ENCODE data around the gene CLN5.
"Not testable (repeated sequence)": the region's sequence is repeated elsewhere in the genome, so short reads cannot be mapped to it uniquely, and the experiment has no call there.

CLN5 gene

DNA sequence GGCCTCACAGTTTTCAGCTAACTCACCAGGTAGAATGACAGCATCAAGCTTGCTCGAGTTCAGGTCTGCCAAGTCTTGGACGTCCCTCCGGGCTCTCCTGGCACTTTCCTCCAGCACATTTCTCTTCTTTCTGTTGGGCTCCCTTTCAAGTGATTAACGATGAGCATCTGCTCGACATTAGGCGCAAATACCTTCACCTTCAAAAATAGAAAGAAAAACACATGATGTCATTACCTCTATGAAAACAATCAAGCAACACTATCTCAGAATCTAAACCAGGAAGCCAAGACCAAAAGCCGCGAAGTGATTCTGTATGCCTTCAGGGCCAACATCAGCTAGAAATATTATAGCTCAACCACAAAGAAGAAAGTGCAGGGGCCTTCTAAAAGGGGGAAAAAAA, 15.4 kb upstream of the CLN5 start:
- DNase-seq = no peak

DNA sequence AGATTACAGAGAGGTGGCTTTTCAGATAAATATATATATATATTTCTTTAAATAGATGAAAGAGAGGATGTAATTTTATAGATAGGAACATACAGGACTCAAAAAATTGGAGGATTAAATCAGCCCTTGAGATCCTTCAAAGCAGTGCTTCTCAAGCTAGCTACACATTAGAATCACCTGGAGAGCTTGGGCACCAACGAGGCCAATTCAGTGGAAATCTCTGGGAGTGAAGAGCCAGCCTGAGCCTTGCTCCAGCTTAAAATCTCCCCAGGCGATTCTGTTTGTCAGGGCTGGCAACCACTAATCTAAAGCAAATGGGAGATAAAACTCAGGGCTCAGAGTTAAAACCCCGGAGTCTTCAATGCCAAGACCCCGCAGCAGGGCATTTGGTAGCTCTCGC, 15.0 kb upstream of the CLN5 start:
- DNase-seq = no peak

DNA sequence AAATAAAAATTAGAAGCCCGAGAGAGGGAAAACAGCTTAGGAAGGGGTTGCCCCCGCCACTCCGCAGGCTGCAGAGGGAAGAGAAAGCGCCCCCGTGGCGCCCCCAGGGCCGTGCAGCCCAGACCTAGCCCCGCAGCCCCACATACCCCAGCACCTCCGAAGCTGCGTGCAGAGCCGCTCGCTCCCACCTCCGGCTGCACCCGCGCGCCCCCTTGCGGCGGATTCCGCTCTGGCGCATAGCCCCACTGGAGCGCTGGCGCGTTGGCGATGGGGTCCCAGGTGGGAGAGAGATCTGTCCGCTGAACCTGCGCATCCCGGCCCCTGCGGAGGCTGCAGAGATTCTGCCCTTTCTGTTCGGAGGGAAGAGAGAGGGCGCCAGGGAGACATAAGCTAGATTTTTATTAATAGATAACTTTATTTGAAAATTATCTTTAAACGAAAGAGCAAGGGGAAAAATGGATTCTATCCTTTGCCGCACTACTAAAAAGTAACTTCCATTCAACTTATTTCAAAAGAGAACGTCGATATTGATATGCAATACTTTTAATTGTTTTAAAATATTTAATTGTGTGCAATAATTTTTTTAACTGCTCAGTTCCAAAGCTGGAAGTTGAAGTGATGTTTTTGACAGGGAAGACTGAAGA, 11.7 kb upstream of the CLN5 start:
- DNase-seq = peak; percentile 96

DNA sequence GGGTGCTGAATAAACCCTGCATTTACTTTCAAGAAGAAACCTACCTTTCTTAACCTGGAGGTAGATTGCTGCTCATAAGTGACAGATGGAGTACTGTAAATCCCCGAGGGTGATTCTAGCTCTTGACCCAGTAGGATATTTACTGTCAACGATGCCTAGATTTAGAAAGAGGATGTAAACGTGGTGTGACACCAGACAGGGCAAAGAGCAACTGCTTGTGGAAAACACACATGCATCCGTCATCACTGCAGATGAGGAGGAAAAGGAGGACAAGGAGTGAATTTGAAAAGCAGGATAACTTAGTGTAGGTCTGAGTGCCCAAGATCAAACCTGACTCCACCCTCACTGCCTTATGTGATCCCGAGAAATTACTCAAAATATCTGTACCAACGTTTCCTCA, 9.8 kb upstream of the CLN5 start:
- no peak for DNase-seq

DNA sequence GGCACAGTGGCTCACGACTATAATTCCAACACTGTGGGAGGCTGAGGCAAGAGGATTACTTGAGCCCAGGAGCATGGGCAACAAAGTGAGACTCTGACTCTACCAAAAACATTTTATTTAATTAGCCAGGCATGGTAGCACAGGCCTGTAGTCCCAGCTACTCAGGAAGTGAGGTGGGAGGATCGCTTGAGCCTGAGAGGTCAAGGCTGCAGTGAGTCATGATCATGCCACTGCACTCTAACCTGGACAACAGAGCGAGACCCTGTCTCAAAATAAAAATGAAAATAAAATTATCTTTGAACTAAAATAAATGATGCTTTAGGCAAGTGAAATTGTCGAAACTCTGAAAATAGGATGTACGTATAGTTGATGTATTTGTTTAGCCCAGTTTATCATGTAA, 8.2 kb upstream of the CLN5 start:
- DNase-seq = no peak

DNA sequence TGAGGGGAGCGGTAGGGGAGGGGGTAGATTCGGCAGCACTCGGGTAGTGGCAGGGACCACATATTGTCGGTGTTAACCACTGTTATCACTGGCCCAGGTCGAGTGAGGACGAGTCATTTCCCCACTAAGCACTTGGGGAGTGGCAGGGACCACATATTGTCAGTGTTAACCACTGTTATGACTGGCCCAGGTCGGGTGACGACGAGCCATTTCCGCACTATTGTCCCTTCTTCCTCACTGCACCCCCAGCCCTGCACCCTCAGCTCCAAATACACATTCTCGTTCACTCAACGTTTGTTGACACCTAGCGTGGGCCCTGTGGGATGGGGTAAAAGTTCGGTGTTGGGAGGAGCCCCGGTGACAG, 467 bp upstream of the CLN5 start:
- peak; percentile 83 for DNase-seq

DNA sequence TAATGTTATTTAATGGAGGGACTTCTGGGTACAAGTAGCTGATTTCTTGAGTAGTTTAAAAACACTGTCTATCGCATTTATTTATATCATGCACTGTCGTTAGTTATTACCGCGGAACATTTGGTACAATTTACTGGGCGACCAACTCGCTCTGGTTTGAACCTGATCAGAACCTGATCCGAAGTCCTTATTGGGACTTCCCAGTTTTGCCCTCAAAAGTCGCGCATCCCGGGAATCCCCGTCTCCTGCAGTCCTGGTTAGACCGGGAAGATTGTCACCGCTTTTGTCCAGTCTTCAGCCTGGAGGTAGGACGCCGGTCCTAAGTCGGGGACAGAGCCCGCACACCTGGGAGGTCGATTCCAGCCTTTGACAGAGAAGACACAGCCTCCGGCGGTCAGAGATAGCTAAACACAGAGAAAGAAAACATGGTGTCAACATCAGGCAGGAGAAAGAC, 694 bp downstream of the CLN5 start:
- peak; percentile 41 for DNase-seq

DNA sequence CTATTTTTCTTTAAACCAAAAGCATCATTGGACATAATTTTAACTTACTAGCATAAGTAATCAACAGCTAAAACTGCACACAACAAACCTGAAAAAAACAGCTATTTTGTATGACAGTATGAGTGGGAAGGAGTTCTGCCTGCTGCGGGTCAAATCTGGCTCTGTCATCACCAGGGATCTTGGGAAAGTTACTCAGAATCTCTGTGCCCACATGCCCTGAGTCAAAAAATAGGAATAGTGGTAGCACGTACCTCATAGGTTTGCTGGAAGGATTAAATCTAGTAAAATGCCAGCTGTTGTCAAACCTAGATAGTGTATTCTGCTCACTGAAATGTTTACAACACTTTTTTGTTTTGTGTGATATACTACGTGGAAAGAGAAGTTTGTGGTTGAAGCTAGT, 1.1 kb downstream of the CLN5 start:
- DNase-seq = no peak

DNA sequence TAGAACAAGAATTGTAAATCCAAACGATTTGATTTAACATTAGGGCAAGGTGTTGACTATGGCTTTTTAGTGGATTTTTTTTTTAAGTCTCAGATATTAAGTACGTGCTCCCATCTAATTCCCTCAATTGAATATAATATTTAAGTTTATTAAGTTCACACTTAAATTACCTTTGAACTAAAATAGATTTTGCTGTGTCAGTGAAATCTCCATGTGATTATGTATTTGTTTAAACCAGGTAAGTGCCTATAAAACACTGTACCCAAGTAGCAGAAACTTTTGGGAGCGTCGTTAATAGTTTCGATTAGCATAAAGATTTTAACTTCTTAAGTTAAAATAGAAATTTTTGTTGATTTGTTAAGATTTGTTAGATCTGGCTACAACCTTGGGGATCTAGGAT, 1.6 kb downstream of the CLN5 start:
- DNase-seq = no peak

DNA sequence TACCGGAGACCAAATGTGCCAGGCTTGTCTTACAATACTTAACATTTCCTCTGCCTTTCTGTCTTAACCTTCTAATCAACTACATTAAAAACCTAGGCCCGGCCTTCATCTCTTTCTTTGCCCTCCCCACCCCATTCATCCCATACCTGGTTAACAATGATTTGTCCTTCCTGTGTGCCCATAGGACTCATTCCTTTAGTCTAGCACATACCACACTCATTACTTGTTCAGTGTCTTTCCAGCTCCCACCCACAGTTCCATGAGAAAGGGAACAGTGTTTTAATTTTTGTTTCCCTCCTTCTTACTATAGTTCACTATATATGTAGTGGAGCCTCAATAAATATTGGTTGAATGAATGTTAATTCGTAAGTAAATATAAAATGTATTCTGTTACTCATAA, 2.4 kb downstream of the CLN5 start:
- DNase-seq = no peak

DNA sequence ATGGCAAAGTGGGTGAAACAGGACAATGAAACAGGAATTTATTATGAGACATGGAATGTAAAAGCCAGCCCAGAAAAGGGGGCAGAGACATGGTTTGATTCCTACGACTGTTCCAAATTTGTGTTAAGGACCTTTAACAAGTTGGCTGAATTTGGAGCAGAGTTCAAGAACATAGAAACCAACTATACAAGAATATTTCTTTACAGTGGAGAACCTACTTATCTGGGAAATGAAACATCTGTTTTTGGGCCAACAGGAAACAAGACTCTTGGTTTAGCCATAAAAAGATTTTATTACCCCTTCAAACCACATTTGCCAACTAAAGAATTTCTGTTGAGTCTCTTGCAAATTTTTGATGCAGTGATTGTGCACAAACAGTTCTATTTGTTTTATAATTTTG, 8.6 kb downstream of the CLN5 start:
- no peak for DNase-seq

DNA sequence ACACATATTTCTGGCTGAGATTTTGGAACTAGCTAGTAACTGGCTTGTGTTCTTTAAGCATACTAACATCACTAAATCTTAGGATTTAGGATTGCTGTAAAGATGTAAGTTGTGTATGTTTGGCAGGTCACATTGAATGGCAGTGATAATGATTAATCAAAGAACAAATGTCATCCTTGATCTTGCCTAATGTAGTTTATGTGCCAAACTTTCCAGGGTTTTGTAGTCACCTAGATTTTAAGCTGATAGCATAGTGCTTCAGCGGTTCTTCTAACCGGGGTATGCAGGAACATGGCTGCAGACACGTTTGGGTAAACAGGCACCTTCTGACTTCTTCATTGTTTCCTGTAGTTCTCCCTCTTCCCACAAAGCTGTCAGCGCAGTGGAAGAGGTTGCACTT, 9.7 kb downstream of the CLN5 start:
- no peak for DNase-seq

DNA sequence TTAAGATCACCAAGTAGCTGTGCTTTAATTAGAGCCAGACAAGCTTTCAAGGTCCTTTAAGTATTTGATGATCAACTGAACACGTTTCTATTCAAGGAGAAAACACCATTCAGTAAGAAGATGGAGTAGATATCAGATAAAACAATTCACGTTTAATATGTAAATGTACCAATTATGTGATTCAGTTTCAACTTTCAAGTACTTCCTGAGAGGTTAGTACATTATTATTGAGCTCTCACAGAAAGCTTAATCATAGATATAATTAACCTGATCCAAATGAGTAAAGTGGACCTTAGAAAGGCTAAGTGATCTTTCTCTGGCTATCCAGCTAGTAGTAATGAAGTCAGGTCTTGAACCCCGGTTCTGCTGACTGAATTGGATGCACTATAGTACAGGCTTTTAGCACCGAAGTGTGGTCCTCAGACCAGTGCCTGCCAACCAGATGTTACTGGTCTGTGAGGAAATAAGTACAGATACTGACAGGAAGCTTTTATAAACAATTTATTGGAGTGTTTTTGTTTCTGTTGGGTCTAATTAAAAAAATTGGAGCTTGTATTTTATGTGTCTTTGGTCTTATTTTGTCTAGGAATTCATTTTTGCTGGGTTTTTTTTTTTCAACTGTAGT, 10.2 kb downstream of the CLN5 start:
- DNase-seq = no peak

DNA sequence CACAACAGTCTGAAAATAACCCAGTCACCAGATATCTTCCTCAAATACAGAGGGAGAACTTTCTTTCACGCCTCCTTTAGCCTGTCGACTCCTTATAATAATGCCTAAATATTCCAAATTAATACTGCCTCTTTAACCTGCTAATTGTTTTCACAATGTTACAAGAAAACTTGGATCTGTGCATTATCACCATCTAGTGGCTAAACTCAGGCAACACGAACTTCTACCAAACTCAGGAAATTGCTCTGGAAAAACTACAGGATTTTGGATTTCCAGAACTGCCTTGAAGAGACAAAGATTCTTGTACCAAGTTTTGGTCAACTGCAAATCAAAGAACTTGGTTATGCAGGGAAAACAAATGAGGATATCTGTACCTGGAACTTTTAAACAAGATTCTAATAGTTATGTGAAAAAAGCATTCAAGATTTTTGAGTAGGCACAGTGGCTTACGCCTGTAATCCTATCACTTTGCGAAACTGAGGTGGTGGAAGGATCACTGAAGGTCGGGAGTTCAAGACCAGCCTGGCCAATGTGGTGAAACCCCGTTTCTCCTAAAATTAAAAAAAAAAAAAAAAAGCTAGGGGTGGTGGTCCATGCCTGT, 10.8 kb downstream of the CLN5 start:
- DNase-seq = no peak

DNA sequence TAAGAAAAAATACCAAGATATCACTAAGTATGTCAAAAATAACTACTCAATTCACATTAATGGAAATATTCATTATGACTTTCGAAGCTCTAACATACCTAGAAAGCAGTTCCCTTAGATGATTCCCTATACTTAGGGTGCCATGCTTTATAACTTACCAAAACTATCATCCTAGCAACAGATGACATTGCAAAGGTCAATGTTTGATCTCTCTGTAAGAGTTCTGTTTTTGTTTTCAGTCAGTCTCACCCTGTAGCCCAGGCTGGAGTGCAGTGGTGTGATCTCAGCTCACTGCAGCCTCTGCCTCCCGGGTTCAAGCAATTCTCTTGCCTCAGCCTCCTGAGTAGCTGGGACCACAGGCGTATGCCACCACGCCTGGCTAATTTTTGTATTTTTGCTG, 16.5 kb downstream of the CLN5 start:
- not testable (repeated sequence) for DNase-seq

DNA sequence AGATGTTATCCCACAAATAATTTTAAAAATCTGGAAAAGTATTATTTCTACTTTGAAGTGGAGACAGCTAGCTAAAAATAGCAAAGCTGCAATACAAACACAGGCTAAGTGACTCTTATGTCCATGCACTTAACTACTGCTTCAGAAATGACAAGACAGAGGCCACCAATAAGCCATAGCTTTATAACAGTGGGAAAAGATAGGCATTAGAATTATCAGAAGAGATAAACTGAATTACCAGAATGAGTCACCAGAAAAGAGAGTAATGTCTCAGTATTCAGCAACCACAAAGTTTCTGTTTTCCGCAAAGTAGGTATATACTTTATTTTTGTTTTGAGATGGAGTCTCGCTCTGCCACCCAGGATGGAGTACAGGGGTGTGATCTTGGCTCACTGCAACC, 17.1 kb downstream of the CLN5 start:
- no peak for DNase-seq

DNA sequence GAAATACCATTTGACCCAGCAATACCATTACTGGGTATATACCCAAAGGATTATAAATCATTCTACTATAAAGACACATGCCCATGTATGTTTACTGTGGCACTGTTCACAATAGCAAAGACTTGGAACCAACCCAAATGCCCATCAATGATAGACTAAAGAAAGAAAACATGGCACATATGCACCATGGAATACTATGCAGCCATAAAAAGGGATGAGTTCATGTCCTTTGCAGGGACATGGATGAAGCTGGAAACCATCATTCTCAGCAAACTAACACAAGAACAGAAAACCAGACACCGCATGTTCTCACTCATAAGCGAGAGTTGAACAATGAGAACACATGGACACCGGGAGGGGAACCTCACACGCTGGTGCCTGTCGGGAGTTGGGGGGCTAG, 17.8 kb downstream of the CLN5 start:
- DNase-seq = not testable (repeated sequence)

DNA sequence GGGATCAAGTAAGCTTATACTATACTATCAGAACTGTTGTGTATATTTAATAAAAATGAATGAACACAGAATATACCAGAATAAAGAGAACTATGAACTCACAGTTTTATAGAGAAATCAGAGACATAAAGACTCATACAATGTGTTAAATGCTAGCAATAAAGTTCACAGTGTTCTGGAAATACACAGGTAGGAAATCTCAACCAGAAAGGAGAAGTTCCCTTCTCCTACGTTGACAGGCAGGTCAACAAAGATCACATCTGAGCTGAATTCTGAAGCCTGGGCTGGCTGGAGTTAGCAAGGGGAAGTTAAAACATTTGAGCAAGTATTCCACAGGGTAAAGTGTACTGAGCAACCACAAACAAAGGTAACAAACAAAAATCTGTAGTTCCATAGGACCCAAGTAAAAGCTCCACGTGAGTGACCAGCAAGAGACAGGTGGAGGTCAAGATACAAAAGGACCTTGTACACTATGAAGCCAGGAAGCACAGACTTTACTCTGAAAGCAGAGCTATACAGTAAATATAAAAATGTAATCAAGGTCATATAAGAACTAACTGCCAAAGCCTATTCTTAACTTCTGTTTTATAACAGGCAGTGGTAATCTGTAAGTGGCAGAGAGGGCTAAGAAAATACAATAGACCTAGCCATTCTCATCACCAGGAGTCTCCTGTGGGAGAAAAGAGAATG, 22.1 kb downstream of the CLN5 start:
- DNase-seq = no peak

DNA sequence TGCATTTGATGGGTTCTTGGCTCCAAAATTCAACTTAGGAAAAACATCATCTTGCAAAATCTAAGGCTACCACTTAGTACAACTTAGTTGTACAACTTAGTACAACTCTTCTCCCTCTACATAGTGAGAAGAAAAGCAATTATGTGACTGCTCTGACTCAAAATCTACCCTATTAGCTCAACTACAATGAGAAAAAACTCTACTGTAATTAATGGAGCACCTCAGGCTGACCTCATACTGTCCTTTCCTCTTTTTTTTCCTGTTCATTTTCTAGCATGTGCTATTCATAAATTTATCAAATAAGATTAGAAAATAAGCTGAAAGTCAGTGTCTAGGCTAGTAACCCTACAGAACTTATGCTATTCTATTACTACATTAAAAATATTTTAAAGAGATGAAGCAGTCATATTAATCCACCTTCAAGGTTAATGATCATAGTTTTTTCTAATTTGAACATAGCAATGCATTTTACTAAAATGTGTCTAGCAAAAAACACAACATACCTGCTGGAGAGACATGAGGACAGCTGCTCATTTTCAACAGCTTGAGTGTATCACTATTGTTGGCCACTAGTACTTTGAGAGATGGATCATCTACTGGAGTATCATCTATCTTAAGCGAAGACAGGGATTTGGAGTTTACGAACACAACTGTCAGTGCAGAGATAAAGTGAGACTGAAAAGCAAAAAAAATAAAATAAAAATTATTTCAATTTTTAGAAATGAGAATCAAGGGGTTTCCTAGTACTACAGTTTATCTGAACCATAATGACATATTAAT, 23.2 kb downstream of the CLN5 start:
- no peak for DNase-seq

DNA sequence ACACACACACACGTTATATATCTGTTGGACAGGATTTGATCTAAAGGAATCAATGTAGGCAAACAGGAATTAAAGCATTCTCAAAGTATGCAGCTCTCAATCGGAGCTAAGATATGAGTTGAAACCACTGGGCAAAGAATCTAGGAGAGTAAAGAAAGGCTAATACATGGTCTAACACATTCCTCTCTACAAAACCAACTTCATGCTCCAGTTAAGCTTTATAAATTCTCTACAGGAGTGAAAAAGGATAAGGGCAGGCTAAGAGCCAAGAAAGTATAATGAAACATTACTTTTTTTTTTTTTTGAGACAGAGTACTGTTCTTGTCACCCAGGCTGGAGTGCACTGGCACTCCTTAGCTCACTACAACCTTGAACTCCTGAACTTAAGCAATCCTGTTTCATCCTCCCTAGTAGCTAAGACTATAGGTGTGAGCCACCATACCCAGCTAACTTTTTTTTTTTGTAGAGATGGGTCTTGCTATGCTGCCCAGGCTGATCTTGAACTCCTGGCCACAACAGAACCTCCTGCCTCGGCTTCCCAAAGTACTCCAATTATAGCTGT, 24.5 kb downstream of the CLN5 start:
- no peak for DNase-seq

DNA sequence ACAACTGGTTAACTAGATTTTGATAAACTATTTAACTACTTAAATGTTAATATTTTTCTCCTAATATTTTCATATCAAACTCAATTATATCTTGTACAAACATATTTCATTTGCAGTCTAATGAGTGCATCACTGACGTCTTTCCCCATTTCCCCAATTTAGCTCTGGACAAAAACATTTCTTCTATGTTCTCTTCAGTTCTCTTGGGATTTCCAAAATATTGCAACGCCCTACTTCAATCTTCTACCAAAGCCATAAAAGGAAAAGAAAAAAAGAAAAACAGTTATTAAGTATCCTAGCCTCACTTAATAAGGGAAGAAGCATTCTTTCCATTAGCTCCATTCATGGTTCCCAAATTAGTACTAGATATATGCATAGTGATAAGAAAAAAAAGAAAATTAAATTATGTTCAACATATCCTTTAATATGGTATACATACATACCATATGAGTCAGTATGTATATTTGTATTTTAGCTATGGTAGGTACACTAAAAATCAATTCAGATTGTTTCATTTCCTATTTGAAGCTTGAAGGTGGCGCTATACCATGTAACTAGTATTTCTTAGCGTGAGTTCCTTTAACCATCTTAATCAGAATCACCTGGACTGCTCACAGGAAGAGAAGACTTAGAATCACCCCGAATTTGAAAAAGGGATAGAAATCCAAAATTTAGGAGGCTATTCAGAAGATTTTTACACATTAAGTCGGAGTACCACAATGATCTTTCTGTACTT, 25.2 kb downstream of the CLN5 start:
- DNase-seq = no peak

DNA sequence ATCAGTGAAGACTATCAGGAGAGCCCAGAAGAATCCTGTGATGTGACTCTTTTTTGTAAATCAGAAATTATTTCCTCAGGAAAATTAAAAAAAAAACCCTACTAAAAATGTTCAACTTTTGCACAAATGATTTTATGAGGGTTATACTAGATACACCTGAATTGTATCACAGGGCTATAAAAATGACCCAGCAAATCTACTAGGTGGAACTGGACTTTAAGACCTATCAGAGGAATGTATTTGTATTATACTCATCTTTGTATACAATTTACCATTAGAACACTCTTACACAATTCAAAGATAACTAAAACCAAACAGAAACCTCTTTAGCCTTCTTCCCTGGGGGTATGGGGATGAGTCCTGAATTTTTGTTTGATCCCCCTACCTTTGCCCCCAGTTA, 27.9 kb downstream of the CLN5 start:
- DNase-seq = no peak

Data from stimulated activated CD8-positive, alpha-beta memory T cell treated with anti-CD3 and anti-CD28 coated beads, Interleukin-4, amount 100 ng/mL, for 48 hours (primary cell).